IMR-90 (cell line): ENCODE measurements around the gene LRRC1. TPM values are rescaled to one million over a fixed set of nuclear protein-coding genes. Genes with fewer than 3 reads are reported as not detected.
A peak's percentile ranks its signal among the peaks of the same experiment; 100 is the strongest.

Experiments used
- ATAC-seq: fragments of 200-7000 bp; cut with Tn5 transposase; 2 replicates; pipeline ENCODE4 v1.9.1; 2020; ENCODE audit warnings: low read depth, mild to moderate bottlenecking, moderate library complexity
- BruUV-seq: library from RNA; stranded (reverse); fragments of 400-500 nt; replicated peaks from 2 replicates; lab custom pipeline; 2021; lab: Mats Ljungman, UMichigan
- CTCF ChIA-PET: fragments of 300-600 bp; formaldehyde crosslinking; extraction: SDS; loops from one replicate; lab custom pipeline; 2021; ENCODE audit warnings: antibody characterized with exemption; lab: Yijun Ruan, JAX
- POLR2A ChIA-PET: fragments of 300-600 bp; sonication (Branson Sonifier 250); formaldehyde crosslinking; loops from one replicate; lab custom pipeline; 2022; ENCODE audit warnings: antibody characterized with exemption; ENCODE audit not compliant: unreplicated experiment; lab: Charles Lee
- DNase-seq: peaks from one replicate; pipeline ENCODE4 v3.0.0; 2013
- H2AFZ ChIP-seq: replicated peaks from 2 replicates; pipeline ENCODE3; 2013; ENCODE audit warnings: low read length, mild to moderate bottlenecking; ENCODE audit not compliant: poor library complexity
- H2AK5ac ChIP-seq: 2 replicates; pipeline ENCODE4 v1.6.1; 2013; ENCODE audit warnings: low read depth, low read length, inconsistent platforms
- H2AK9ac ChIP-seq: replicated peaks from 2 replicates; pipeline ENCODE3; 2013; ENCODE audit warnings: mild to moderate bottlenecking, low read depth, low read length, moderate library complexity; ENCODE audit not compliant: poor library complexity
- H2BK120ac ChIP-seq: 2 replicates; pipeline ENCODE4 v1.6.1; 2013; ENCODE audit warnings: low read depth, low read length, inconsistent platforms
- H2BK15ac ChIP-seq: 3 replicates; pipeline ENCODE4 v1.6.1; 2013; ENCODE audit warnings: low read depth, low read length, inconsistent platforms
- H2BK20ac ChIP-seq: 2 replicates; pipeline ENCODE4 v1.6.1; 2013; ENCODE audit warnings: low read depth, mild to moderate bottlenecking, inconsistent platforms, low read length, moderate library complexity
- H2BK5ac ChIP-seq: 2 replicates; pipeline ENCODE4 v1.6.1; 2013; ENCODE audit warnings: mild to moderate bottlenecking, low read depth, low read length, inconsistent platforms; ENCODE audit not compliant: poor library complexity, severe bottlenecking
- H3K14ac ChIP-seq: replicated peaks from 2 replicates; pipeline ENCODE4 v1.6.1; 2013; ENCODE audit warnings: low read depth, low read length, inconsistent platforms
- H3K18ac ChIP-seq: 2 replicates; pipeline ENCODE4 v1.6.1; 2013; ENCODE audit warnings: low read depth, low read length, control low read depth
- H3K23ac ChIP-seq: 2 replicates; pipeline ENCODE4 v1.6.1; 2013; ENCODE audit warnings: low read depth, low read length, inconsistent platforms
- H3K27ac ChIP-seq: 2 replicates; pipeline ENCODE4 v1.5.1; 2013; ENCODE audit warnings: mild to moderate bottlenecking, control low read depth, low read length; ENCODE audit not compliant: insufficient read depth
- H3K27me3 ChIP-seq: 2 replicates; pipeline ENCODE4 v1.6.1; 2013; ENCODE audit warnings: low read length; ENCODE audit not compliant: control insufficient read depth, insufficient read depth
- H3K36me3 ChIP-seq: 2 replicates; pipeline ENCODE4 v1.6.1; 2013; ENCODE audit warnings: low read length, mixed read lengths; ENCODE audit not compliant: control insufficient read depth, insufficient read depth
- H3K4ac ChIP-seq: 2 replicates; pipeline ENCODE4 v1.6.1; 2013; ENCODE audit warnings: low read depth, low read length, inconsistent platforms
- H3K4me1 ChIP-seq: 2 replicates; pipeline ENCODE4 v1.6.1; 2013; ENCODE audit warnings: low read length, mixed read lengths; ENCODE audit not compliant: control insufficient read depth, insufficient read depth
- H3K4me2 ChIP-seq: 2 replicates; pipeline ENCODE4 v1.6.1; 2013; ENCODE audit warnings: low read depth, mild to moderate bottlenecking, control low read depth, low read length, moderate library complexity
- H3K4me3 ChIP-seq: 2 replicates; pipeline ENCODE4 v1.5.1; 2013; ENCODE audit warnings: low read depth, mild to moderate bottlenecking, control low read depth, low read length, moderate library complexity; ENCODE audit not compliant: insufficient read depth
- H3K56ac ChIP-seq: 2 replicates; pipeline ENCODE4 v1.6.1; 2013; ENCODE audit warnings: low read length, inconsistent platforms; ENCODE audit not compliant: insufficient read depth; ENCODE audit errors: extremely low read depth
- H3K79me1 ChIP-seq, 2 experiments: 2 replicates each; pipeline ENCODE4 v1.6.1; 2013; ENCODE audit warnings: low read length in 2 of 2, inconsistent platforms in 1 of 2, low read depth in 1 of 2
- H3K9ac ChIP-seq: 2 replicates; pipeline ENCODE4 v1.6.1; 2013; ENCODE audit warnings: low read depth, low read length, control low read depth
- H3K9me1 ChIP-seq: 2 replicates; pipeline ENCODE4 v1.6.1; 2013; ENCODE audit warnings: low read length, inconsistent platforms; ENCODE audit not compliant: insufficient read depth
- H3K9me3 ChIP-seq: 2 replicates; pipeline ENCODE4 v1.6.1; 2013; ENCODE audit warnings: low read length; ENCODE audit not compliant: control insufficient read depth, insufficient read depth
- H4K20me1 ChIP-seq: 2 replicates; pipeline ENCODE4 v1.6.1; 2013; ENCODE audit warnings: low read length, inconsistent platforms; ENCODE audit not compliant: insufficient read depth
- H4K5ac ChIP-seq: 2 replicates; pipeline ENCODE4 v1.6.1; 2013; ENCODE audit warnings: mild to moderate bottlenecking, low read depth, low read length, control low read depth
- H4K8ac ChIP-seq, 2 experiments: 2 replicates each; pipeline ENCODE4 v1.6.1; 2013; ENCODE audit warnings: low read depth in 2 of 2, low read length in 2 of 2, control low read depth in 1 of 2, inconsistent platforms in 1 of 2
- H4K91ac ChIP-seq: 2 replicates; pipeline ENCODE4 v1.6.1; 2013; ENCODE audit warnings: low read depth, low read length, inconsistent platforms; ENCODE audit not compliant: insufficient read depth
- FOS ChIP-seq: fragments of 150-350 bp; IDR thresholded peaks from 2 replicates; pipeline ENCODE4 v1.6.1; 2016; ENCODE audit warnings: low read depth, low read length
- NFE2L2 ChIP-seq: fragments of 150-350 bp; IDR thresholded peaks from 2 replicates; pipeline ENCODE4 v1.6.1; 2016; ENCODE audit warnings: low read depth, mild to moderate bottlenecking, low read length
- WGBS, 2 experiments: methylation state at CpG; one replicate each; pipeline versions ENCODE4 v1.1.5 to v1.1.7; 2013; ENCODE audit warnings: missing lambda C conversion rate in 2 of 2; ENCODE audit not compliant: insufficient read length in 1 of 2; ENCODE audit errors: extremely low coverage in 2 of 2; 5-methylcytosine and 5-hydroxymethylcytosine counted together
- dilution Hi-C: fragments of 300-500 bp; cut with HindIII; formaldehyde crosslinking; loops from one replicate; pipeline ENCODE4 v1.14.3; 2018; ENCODE audit warnings: low sequenced_read_pairs; ENCODE audit not compliant: unreplicated experiment
- in situ Hi-C: fragments of 300-500 bp; cut with MboI; formaldehyde crosslinking; loops from 3 replicates; pipeline ENCODE4 v1.14.3; 2019; ENCODE audit warnings: low sequenced_read_pairs, inconsistent platforms, mixed read lengths
- intact Hi-C: fragments of 100-400 bp; cut with micrococcal nuclease; formaldehyde crosslinking; loops from 2 replicates; pipeline ENCODE4 v1.10.0; 2022
- polyA plus RNA-seq, 3 experiments: library from polyadenylated mRNA; depleted of rRNA; stranded (reverse); fragments of >200 nt; gene quantifications; 2 replicates each; pipeline ENCODE4 v1.2.3, GENCODE V29; 2012; ENCODE audit warnings: low replicate concordance in 1 of 3
- total RNA-seq: library from RNA; depleted of rRNA; stranded (reverse); fragments of >200 nt; gene quantifications from 2 replicates; pipeline ENCODE4 v1.2.3, GENCODE V29; 2012

The LRRC1 gene
- total and polyA plus RNA-seq, 2 of the 4 experiments (the other 2 are of a cell fraction) = 5.1 to 6.1 TPM

GRCh38 chr6:53960311-53960710 lies 165.5 kb downstream of the LRRC1 start:
- Histone ChIP-seq H4K91ac (peak overlapping the region; percentile 77), H3K14ac (peak overlapping the region; percentile 91), H3K36me3 (no peaks in the 10 kb centered on the region), H2BK120ac (peak overlapping the region; percentile 76), H2AK9ac (peak overlapping the region; percentile 39), H3K4me2 (peak overlapping the region; percentile 68; the same call in 1 of the 2 replicates), H3K9me3 (no peaks in the 10 kb centered on the region), H3K56ac (peak overlapping the region; percentile 56; the same call in 1 of the 2 replicates), H3K23ac (peak overlapping the region; percentile 70; the same call in 1 of the 2 replicates), H2BK20ac (peak overlapping the region; percentile 89), H3K79me1 (no peaks in the 10 kb centered on the region), H4K5ac (peak overlapping the region; percentile 44; the same call in 1 of the 2 replicates), H3K27ac (no peak overlapping the region), H2AFZ (peak overlapping the region; percentile 16), H3K9ac (no peak overlapping the region), H3K4me3 (no peak overlapping the region), H3K9me1 (peaks cover 4% of the 10 kb centered on the region), H3K4me1 (peaks cover 3% of the 10 kb centered on the region), H3K4ac (peak overlapping the region; percentile 88), H2AK5ac (peak overlapping the region; percentile 78; the same call in 1 of the 2 replicates), H4K8ac (peak overlapping the region in 1 of 2 experiments; percentile 74; a peak in 1 of 4 replicates), H3K18ac (peak overlapping the region; percentile 51; the same call in 1 of the 2 replicates), H4K20me1 (no peaks in the 10 kb centered on the region), H2BK15ac (peak overlapping the region; percentile 68; the same call in 1 of the 3 replicates), H3K27me3 (no peaks in the 10 kb centered on the region), H2BK5ac (peak overlapping the region; percentile 53)
- CTCF ChIA-PET = interaction anchor here (0.7 to 2.5 kb wide), 2 partner anchors 231 to 241 kb away, joined by 3 to 6 read pairs; no protein-coding TSS in a partner anchor
- dilution Hi-C loops = no loop called here
- peak; percentile 48 for ATAC-seq
- intact Hi-C loops = no loop called here
- peak; percentile 82 for DNase-seq
- POLR2A ChIA-PET = no interaction called here
- TF ChIP-seq NFE2L2 (no peak), FOS (peak; percentile 36; the same call in 1 of the 2 replicates)
- no TSS peak for BruUV-seq
- in situ Hi-C loops = no loop called here
- no CpG with 5 or more reads among the region's 4 CpGs for WGBS, 2 experiments
